SK-N-SH treated with all-trans-retinoic acid at 6 μM for 48 hours (cell line): ENCODE measurements around the gene ARHGEF25.

Experiments used
- ATAC-seq: fragments of 200-7000 bp; cut with Tn5 transposase; 3 replicates; pipeline ENCODE4 v1.9.1; 2020; ENCODE audit warnings: mild to moderate bottlenecking, moderate library complexity
- BACH2 ChIP-seq: fragments of 250-450 bp; sonication (Bioruptor Pico); IDR thresholded peaks from 2 replicates; pipeline ENCODE4 v1.9.0; 2021; ENCODE audit warnings: mild to moderate bottlenecking, borderline replicate concordance
- CSDC2 ChIP-seq: fragments of 250-450 bp; sonication (Bioruptor Pico); IDR thresholded peaks from 2 replicates; pipeline ENCODE4 v1.5.0; 2020; ENCODE audit warnings: mild to moderate bottlenecking, moderate library complexity
- CSRNP3 ChIP-seq: fragments of 250-450 bp; sonication (Bioruptor Pico); IDR thresholded peaks from 2 replicates; pipeline ENCODE4 v1.5.1; 2021; ENCODE audit warnings: mild to moderate bottlenecking, moderate library complexity
- ESRRG ChIP-seq: fragments of 250-450 bp; sonication (Bioruptor Pico); IDR thresholded peaks from 2 replicates; pipeline ENCODE4 v1.6.1; 2021; ENCODE audit warnings: mild to moderate bottlenecking
- GLIS3 ChIP-seq: fragments of 250-450 bp; sonication (Bioruptor Pico); IDR thresholded peaks from 2 replicates; pipeline ENCODE4 v1.5.0; 2020; ENCODE audit warnings: mild to moderate bottlenecking, moderate library complexity
- ISL1 ChIP-seq: fragments of 250-450 bp; sonication (Bioruptor Pico); IDR thresholded peaks from 2 replicates; pipeline ENCODE4 v2.1.2; 2022; ENCODE audit warnings: mild to moderate bottlenecking, moderate library complexity
- OSR1 ChIP-seq: fragments of 250-450 bp; sonication (Bioruptor Pico); IDR thresholded peaks from 2 replicates; pipeline ENCODE4 v1.8.0; 2022; ENCODE audit warnings: moderate library complexity, mild to moderate bottlenecking, inconsistent platforms
- POU6F1 ChIP-seq: fragments of 250-450 bp; sonication (Bioruptor Pico); IDR thresholded peaks from 2 replicates; pipeline ENCODE4 v1.8.0; 2021; ENCODE audit warnings: low read depth, mild to moderate bottlenecking, moderate library complexity, borderline replicate concordance
- PPARA ChIP-seq: fragments of 250-450 bp; sonication (Bioruptor Pico); IDR thresholded peaks from 2 replicates; pipeline ENCODE4 v1.5.0; 2020; ENCODE audit warnings: mild to moderate bottlenecking, borderline replicate concordance
- RARB ChIP-seq: fragments of 250-450 bp; sonication (Bioruptor Pico); IDR thresholded peaks from 2 replicates; pipeline ENCODE4 v1.8.0; 2021; ENCODE audit warnings: mild to moderate bottlenecking, moderate library complexity
- SNAI2 ChIP-seq: fragments of 250-450 bp; sonication (Bioruptor Pico); IDR thresholded peaks from 2 replicates; pipeline ENCODE4 v1.5.0; 2020; ENCODE audit warnings: mild to moderate bottlenecking, moderate library complexity
- TCF4 ChIP-seq: fragments of 250-450 bp; sonication (Bioruptor Pico); IDR thresholded peaks from 2 replicates; pipeline ENCODE4 v1.8.0; 2021; ENCODE audit warnings: mild to moderate bottlenecking, moderate library complexity, borderline replicate concordance
- TOX ChIP-seq: fragments of 250-450 bp; sonication (Bioruptor Pico); IDR thresholded peaks from 2 replicates; pipeline ENCODE4 v1.8.0; 2021; ENCODE audit warnings: mild to moderate bottlenecking, moderate library complexity, borderline replicate concordance
- TSHZ2 ChIP-seq: fragments of 250-450 bp; sonication (Bioruptor Pico); IDR thresholded peaks from 2 replicates; pipeline ENCODE4 v1.5.0; 2020; ENCODE audit warnings: mild to moderate bottlenecking, moderate library complexity
- ZC3H10 ChIP-seq: fragments of 250-450 bp; sonication (Bioruptor Pico); IDR thresholded peaks from 2 replicates; pipeline ENCODE4 v1.5.1; 2021; ENCODE audit warnings: mild to moderate bottlenecking, moderate library complexity
- ZFP3 ChIP-seq: fragments of 250-450 bp; sonication (Bioruptor Pico); IDR thresholded peaks from 2 replicates; pipeline ENCODE4 v1.5.0; 2020; ENCODE audit warnings: mild to moderate bottlenecking, moderate library complexity
- ZFP30 ChIP-seq: fragments of 450-650 bp; formaldehyde crosslinking; IDR thresholded peaks from 2 replicates; pipeline ENCODE4 v1.5.0; 2022; ENCODE audit warnings: mild to moderate bottlenecking, moderate library complexity
- ZNF565 ChIP-seq: fragments of 450-650 bp; formaldehyde crosslinking; conservative IDR thresholded peaks from 2 replicates; pipeline ENCODE4 v1.5.0; 2020; ENCODE audit warnings: low read depth, mild to moderate bottlenecking, moderate library complexity
- ZNF70 ChIP-seq: fragments of 450-650 bp; formaldehyde crosslinking; IDR thresholded peaks from 2 replicates; pipeline ENCODE4 v1.5.0; 2020; ENCODE audit warnings: mild to moderate bottlenecking, moderate library complexity
- ZNF8 ChIP-seq: fragments of 450-650 bp; formaldehyde crosslinking; IDR thresholded peaks from 2 replicates; pipeline ENCODE4 v1.5.0; 2020; ENCODE audit warnings: mild to moderate bottlenecking, moderate library complexity

The ARHGEF25 gene

GRCh38 chr12:57571926-57572762, 39.1 kb upstream of the ARHGEF25 start (continued):
- TF ChIP-seq POU6F1 (CRISPR knock-in tag) (no peak), PPARA (no peak), GLIS3 (CRISPR knock-in tag) (no peak)

- no peak for ATAC-seq
- no peak for TF ChIP-seq OSR1 (CRISPR knock-in tag)
- no peak for TF ChIP-seq ISL1 (CRISPR knock-in tag)
- TF ChIP-seq ZFP30, result no peak
- TF ChIP-seq BACH2 (CRISPR knock-in tag), result no peak
- TF ChIP-seq SNAI2 (CRISPR knock-in tag), result no peak
- no peak for TF ChIP-seq PPARA
- TF ChIP-seq TCF4, result no peak
- TF ChIP-seq ZNF565 (CRISPR knock-in tag), result no peak
- no peak for TF ChIP-seq ZNF8
- no peak for TF ChIP-seq CSDC2
- no peak for TF ChIP-seq ZFP3 (CRISPR knock-in tag)
- no peak for TF ChIP-seq CSRNP3 (CRISPR knock-in tag)
- TF ChIP-seq ZC3H10 (CRISPR knock-in tag), result no peak
- TF ChIP-seq RARB (CRISPR knock-in tag), result no peak
- TF ChIP-seq TOX (CRISPR knock-in tag), result no peak
- no peak for TF ChIP-seq TSHZ2 (CRISPR knock-in tag)
- no peak for TF ChIP-seq ZNF70 (CRISPR knock-in tag)
- no peak for TF ChIP-seq ESRRG (CRISPR knock-in tag)
These were observed 36.4 kb upstream of the ARHGEF25 start for GRCh38 chr12:57574795-57575194.

GRCh38 chr12:57575771-57576612, 35.2 kb upstream of the ARHGEF25 start:
- no peak for ATAC-seq
- TF ChIP-seq PPARA (no peak), CSRNP3 (CRISPR knock-in tag) (no peak), ZNF565 (CRISPR knock-in tag) (no peak), GLIS3 (CRISPR knock-in tag) (no peak), POU6F1 (CRISPR knock-in tag) (no peak), TCF4 (no peak), BACH2 (CRISPR knock-in tag) (no peak), CSDC2 (no peak), ZFP30 (no peak)
